ENCODE measurements around the gene SEC14L3.

GRCh38 chr22:30502153-30502552, 30.3 kb upstream of the SEC14L3 start:
- no peak for TF ChIP-seq CTCF (IDR thresholded peaks at IDR 0.05)
- TF ChIP-seq POLR2A (IDR thresholded peaks at IDR 0.05) = no peak
